ENCODE measurements around the gene CLEC4A. TPM values are rescaled to one million over a fixed set of nuclear protein-coding genes. Genes with fewer than 3 reads are reported as not detected.
"Not testable (repeated sequence)": the region's sequence is repeated elsewhere in the genome, so short reads cannot be mapped to it uniquely, and the experiment has no call there.

CLEC4A gene
- total RNA-seq, 1 donor from 2014 or later, result 1.5 TPM

DNA sequence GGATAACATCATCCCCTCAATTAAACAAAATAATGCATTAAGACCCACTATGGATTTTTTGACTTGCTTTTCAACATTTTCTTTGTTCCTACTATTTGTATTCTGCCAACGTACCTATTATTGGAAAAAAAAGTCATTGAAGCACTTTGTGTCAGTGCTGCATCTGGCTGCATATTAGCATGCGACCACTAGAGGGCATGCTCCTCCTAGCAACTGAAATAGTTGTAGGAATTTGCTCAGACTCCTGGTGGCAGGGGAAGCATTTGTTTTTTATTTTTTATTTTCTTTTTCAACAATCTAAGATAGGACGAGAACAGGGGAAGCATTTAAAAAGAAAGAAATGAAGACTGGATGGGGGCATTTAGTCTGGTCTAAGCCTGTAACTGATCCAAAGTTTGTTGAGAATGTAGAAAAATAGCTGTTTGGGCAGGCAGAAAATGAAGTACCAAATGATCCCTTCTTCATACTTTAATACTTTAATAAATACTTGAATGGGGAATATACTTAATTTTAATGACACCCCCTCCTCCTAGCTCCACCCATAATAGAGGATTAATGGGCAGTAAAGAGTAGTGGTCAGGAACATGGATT lies 14.5 kb upstream of the CLEC4A start:
- peak; percentile 50 to 81 for DNase-seq (ENCODE audit: low spot score in 2 of 2, unreplicated experiment in 2 of 2)
- Mint-ChIP-seq H3K36me3 (peaks cover 32% of the 10 kb centered on the region), H3K9me3 (peaks cover 15% of the 10 kb centered on the region)

DNA sequence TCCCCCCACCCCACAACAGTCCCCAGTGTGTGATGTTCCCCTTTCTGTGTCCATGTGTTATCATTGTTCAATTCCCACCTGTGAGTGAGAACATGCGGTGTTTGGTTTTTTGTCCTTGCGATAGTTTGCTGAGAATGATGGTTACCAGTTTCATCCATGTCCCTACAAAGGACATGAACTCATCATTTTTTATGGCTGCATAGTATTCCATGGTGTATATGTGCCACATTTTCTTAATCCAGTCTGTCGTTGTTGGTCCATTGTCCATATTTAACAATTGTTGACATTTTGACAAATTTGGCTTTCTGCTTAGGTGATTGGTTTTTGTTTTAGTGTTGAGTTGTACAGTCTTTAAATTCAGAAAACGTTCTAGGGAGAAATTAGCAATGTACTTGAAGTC lies 10.3 kb upstream of the CLEC4A start:
- H3K4me1 Mint-ChIP-seq; H3K9me3 Mint-ChIP-seq; H3K4me3 Mint-ChIP-seq; H3K36me3 Mint-ChIP-seq; DNase-seq (ENCODE audit: low spot score in 2 of 2, unreplicated experiment in 2 of 2); H3K27ac Mint-ChIP-seq; H3K27me3 Mint-ChIP-seq (ENCODE audit: low read depth): not testable (repeated sequence)

More for the DNA sequence above, 14.5 kb upstream of the CLEC4A start:
- Mint-ChIP-seq H3K4me3 (no peak overlapping the region), H3K4me1 (no peaks in the 10 kb centered on the region), H3K27me3 (ENCODE audit: low read depth) (no peaks in the 10 kb centered on the region), H3K27ac (no peak overlapping the region)
- TF ChIP-seq, protein P1, sequence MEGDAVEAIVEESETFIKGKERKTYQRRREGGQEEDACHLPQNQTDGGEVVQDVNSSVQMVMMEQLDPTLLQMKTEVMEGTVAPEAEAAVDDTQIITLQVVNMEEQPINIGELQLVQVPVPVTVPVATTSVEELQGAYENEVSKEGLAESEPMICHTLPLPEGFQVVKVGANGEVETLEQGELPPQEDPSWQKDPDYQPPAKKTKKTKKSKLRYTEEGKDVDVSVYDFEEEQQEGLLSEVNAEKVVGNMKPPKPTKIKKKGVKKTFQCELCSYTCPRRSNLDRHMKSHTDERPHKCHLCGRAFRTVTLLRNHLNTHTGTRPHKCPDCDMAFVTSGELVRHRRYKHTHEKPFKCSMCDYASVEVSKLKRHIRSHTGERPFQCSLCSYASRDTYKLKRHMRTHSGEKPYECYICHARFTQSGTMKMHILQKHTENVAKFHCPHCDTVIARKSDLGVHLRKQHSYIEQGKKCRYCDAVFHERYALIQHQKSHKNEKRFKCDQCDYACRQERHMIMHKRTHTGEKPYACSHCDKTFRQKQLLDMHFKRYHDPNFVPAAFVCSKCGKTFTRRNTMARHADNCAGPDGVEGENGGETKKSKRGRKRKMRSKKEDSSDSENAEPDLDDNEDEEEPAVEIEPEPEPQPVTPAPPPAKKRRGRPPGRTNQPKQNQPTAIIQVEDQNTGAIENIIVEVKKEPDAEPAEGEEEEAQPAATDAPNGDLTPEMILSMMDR (IDR thresholded peaks at IDR 0.05; ENCODE audit: unreplicated experiment), result peak; percentile 95

DNA sequence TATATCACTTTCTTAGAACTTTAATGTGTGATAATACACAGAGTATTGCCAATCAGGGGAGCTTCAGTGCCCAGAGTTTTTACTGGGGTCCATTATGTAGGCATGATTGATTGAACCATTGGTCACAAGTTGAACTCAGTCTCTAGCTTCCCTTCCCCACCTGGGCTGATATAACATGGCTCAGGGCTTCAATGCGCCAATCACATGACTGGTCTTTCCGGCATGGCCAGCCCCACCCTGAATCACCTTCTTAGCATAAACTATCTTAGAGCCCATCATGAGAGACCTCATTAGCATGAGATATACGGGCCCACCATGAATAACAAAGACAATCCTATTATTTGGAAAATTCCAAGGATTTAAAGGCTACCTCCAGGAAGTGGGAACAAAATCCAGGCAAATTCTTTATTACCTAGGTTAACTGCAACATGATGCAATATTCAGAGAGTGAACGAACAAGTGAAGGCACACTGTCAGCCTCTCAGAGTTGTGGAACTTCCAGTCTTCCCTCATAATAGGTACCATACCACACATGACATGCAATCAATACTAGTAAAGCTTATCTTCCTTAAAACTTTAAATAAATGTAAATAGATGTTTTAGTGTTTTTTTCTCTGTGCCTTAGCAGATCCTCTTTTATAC lies 3.2 kb upstream of the CLEC4A start:
- H3K4me1 Mint-ChIP-seq, result no peaks in the 10 kb centered on the region
- TF ChIP-seq, protein P1 (IDR thresholded peaks at IDR 0.05; ENCODE audit: unreplicated experiment), result no peak
- peaks cover 2% of the 10 kb centered on the region for H3K36me3 Mint-ChIP-seq
- no peak for DNase-seq (ENCODE audit: low spot score in 2 of 2, unreplicated experiment in 2 of 2)
- no peak overlapping the region for H3K4me3 Mint-ChIP-seq
- H3K27ac Mint-ChIP-seq, result no peak overlapping the region
- no peaks in the 10 kb centered on the region for H3K9me3 Mint-ChIP-seq
- no peaks in the 10 kb centered on the region for H3K27me3 Mint-ChIP-seq (ENCODE audit: low read depth)

DNA sequence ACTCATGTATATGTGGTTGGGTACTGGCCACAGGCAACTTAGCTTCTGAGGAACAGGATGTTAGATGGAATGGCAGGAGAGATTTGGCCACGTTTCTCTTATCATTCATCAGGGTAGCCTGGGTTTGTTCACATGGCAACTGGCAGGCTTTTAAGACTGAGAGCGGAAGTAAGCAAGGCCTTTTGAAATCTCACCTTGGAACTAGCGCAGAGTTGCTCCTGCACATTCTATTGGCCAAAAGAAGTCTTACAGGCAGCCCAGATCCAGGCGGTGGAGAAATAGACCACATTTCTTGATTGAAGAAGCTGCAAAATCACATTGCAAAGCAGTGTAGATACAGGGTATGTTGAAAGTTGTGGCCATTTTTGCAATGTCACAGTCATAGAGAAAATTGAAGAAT lies 3.7 kb downstream of the CLEC4A start:
- Mint-ChIP-seq H3K4me1 (no peaks in the 10 kb centered on the region), H3K4me3 (no peak overlapping the region), H3K9me3 (no peaks in the 10 kb centered on the region), H3K27me3 (ENCODE audit: low read depth) (no peaks in the 10 kb centered on the region), H3K36me3 (no peaks in the 10 kb centered on the region), H3K27ac (no peak overlapping the region)
- TF ChIP-seq, protein P1 (IDR thresholded peaks at IDR 0.05; ENCODE audit: unreplicated experiment), result no peak
- DNase-seq (ENCODE audit: low spot score in 2 of 2, unreplicated experiment in 2 of 2), result no peak

DNA sequence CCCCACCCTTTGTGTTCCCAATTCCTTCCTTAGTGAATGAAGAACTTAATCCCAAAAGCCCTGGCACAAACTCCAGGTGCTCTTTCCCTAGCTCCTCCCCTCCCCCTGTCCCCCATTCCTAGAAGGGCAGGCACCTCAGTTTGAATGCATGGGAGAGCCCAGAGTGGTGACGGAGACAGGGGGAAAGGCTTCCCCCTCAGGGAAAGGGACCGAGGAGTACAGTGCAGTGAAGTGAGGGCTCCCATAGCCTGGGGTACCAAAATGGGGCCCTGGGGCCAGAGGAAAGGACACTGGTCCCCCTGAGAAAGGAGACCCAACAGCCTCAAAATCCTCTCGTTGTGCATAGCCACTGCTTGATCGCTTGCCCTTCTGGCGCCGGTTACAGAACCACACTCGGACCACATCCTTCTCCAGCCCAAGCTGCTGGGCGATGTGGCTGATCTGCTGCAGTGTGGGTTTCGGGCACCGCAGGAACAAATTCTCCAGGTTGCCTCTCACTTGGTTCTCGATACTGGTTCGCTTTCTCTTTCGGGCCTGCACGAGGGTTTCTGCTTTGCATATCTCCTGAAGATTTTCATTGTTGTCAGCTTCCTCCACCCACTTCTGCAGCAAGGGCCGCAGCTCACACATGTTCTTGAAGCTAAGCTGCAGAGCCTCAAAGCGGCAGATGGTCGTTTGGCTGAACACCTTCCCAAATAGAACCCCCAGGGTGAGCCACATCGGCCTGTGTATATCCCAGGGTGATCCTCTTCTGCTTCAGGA lies 10.4 kb downstream of the CLEC4A start:
- not testable (repeated sequence) for H3K36me3 Mint-ChIP-seq; H3K27me3 Mint-ChIP-seq (ENCODE audit: low read depth); H3K4me3 Mint-ChIP-seq; DNase-seq (ENCODE audit: low spot score in 2 of 2, unreplicated experiment in 2 of 2); H3K4me1 Mint-ChIP-seq; H3K27ac Mint-ChIP-seq; H3K9me3 Mint-ChIP-seq

DNA sequence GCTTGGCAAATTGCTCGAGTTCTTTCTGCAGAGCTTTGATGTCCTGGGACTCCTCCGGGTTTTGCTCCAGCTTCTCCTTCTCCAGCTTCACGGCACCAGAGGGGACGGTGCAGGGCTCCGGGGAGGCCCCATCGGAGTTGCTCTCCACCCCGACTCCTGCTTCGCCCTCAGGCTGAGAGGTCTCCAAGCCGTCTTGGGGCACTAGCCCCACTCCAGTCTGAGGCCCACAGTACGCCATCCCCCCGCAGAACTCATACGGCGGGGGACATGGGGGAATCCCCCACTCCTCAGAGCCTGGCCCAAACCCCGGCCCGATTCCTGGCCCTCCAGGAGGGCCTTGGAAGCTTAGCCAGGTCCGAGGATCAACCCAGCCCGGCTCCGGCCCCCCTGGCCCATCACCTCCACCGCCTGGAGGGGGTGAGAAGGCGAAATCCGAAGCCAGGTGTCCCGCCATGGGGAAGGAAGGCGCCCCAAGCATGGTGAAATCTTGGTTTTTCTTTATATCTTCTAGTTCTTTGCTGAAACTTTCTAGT lies 11.0 kb downstream of the CLEC4A start:
- H3K36me3 Mint-ChIP-seq; H3K27ac Mint-ChIP-seq; H3K9me3 Mint-ChIP-seq; H3K4me1 Mint-ChIP-seq; H3K4me3 Mint-ChIP-seq; H3K27me3 Mint-ChIP-seq (ENCODE audit: low read depth); DNase-seq (ENCODE audit: low spot score in 2 of 2, unreplicated experiment in 2 of 2): not testable (repeated sequence)

DNA sequence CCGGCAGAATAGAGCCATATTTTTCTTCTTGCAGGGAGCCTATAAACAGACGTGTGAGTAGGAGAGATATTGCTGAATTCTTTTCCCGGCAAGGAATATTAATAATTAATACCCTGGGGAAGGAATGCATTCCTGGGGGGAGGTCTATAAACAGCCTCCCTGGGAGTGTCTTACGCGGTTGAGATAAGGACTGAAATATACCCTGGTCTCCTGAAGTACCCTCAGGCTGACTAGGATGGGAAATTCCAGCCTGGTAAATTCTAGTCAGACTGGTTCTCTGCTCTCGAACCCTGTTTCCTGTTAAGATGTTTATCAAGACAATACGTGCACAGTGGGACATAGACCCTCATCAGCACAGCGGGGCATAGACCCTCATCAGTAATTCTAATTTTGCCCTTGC lies 18.2 kb downstream of the CLEC4A start:
- not testable (repeated sequence) for H3K27me3 Mint-ChIP-seq (ENCODE audit: low read depth); H3K4me1 Mint-ChIP-seq; H3K27ac Mint-ChIP-seq; H3K4me3 Mint-ChIP-seq; DNase-seq (ENCODE audit: low spot score in 2 of 2, unreplicated experiment in 2 of 2)
- peaks cover 25% of the 10 kb centered on the region for H3K9me3 Mint-ChIP-seq
- peaks cover 25% of the 10 kb centered on the region for H3K36me3 Mint-ChIP-seq

Data from mesothelial cell of epicardium (in vitro differentiated cells).